ENCODE results near the gene RUFY3.
"Not testable (repeated sequence)": the region's sequence is repeated elsewhere in the genome, so short reads cannot be mapped to it uniquely, and the experiment has no call there.

RUFY3 gene

GRCh38 chr4:70700712-70701111, 21.1 kb upstream of the RUFY3 start:
- TF ChIP-seq CTCF (IDR thresholded peaks at IDR 0.05; ENCODE audit: low read depth, low read length), result no peak
- no peak overlapping the region for H3K4me3 ChIP-seq (ENCODE audit: low read depth, low read length)
- H3K9me3 ChIP-seq, result no peaks in the 10 kb centered on the region
- H3K4me1 ChIP-seq, result no peaks in the 10 kb centered on the region; the same call in 1 of the 2 replicates
- no peaks in the 10 kb centered on the region for H3K36me3 ChIP-seq
- DNase-seq, result no peak
- H3K27me3 ChIP-seq, result no peaks in the 10 kb centered on the region

GRCh38 chr4:70701271-70701670, 20.5 kb upstream of the RUFY3 start:
- Histone ChIP-seq H3K4me1 (no peaks in the 10 kb centered on the region; the same call in 1 of the 2 replicates), H3K36me3 (no peaks in the 10 kb centered on the region), H3K9me3 (no peaks in the 10 kb centered on the region), H3K27me3 (no peaks in the 10 kb centered on the region), H3K4me3 (ENCODE audit: low read depth, low read length) (no peak overlapping the region)
- DNase-seq, result no peak
- no peak for TF ChIP-seq CTCF (IDR thresholded peaks at IDR 0.05; ENCODE audit: low read depth, low read length)

GRCh38 chr4:70702592-70702991, 19.2 kb upstream of the RUFY3 start:
- not testable (repeated sequence) for H3K4me1 ChIP-seq; H3K36me3 ChIP-seq; H3K27me3 ChIP-seq; H3K4me3 ChIP-seq (ENCODE audit: low read depth, low read length); DNase-seq; H3K9me3 ChIP-seq

GRCh38 chr4:70703619-70704214, 18.0 kb upstream of the RUFY3 start:
- H3K4me1 ChIP-seq, result peaks cover 2% of the 10 kb centered on the region
- DNase-seq, result no peak
- no peaks in the 10 kb centered on the region for H3K9me3 ChIP-seq
- H3K36me3 ChIP-seq, result no peaks in the 10 kb centered on the region
- TF ChIP-seq CTCF (IDR thresholded peaks at IDR 0.05; ENCODE audit: low read depth, low read length), result no peak
- H3K4me3 ChIP-seq (ENCODE audit: low read depth, low read length), result peak overlapping the region; percentile 63
- H3K27me3 ChIP-seq, result no peaks in the 10 kb centered on the region

- peaks cover 2% of the 10 kb centered on the region for H3K4me1 ChIP-seq
- H3K4me3 ChIP-seq (ENCODE audit: low read depth, low read length), result peak overlapping the region; percentile 63
- H3K27me3 ChIP-seq, result no peaks in the 10 kb centered on the region
These were observed 17.4 kb upstream of the RUFY3 start for GRCh38 chr4:70704215-70704930.

GRCh38 chr4:70704931-70705182, 16.9 kb upstream of the RUFY3 start:
- Histone ChIP-seq H3K4me1 (peaks cover 2% of the 10 kb centered on the region), H3K4me3 (ENCODE audit: low read depth, low read length) (peak overlapping the region; percentile 63), H3K27me3 (no peaks in the 10 kb centered on the region), H3K9me3 (no peaks in the 10 kb centered on the region), H3K36me3 (no peaks in the 10 kb centered on the region)
- no peak for DNase-seq
- TF ChIP-seq CTCF (IDR thresholded peaks at IDR 0.05; ENCODE audit: low read depth, low read length), result no peak

More at GRCh38 chr4:70704215-70704930, 17.4 kb upstream of the RUFY3 start:
- peak; percentile 93 for DNase-seq
- Histone ChIP-seq H3K9me3 (no peaks in the 10 kb centered on the region), H3K36me3 (no peaks in the 10 kb centered on the region)
- TF ChIP-seq CTCF (IDR thresholded peaks at IDR 0.05; ENCODE audit: low read depth, low read length), result peak; percentile 41
